ENCODE results near the gene ITM2A.

The ITM2A gene

DNA sequence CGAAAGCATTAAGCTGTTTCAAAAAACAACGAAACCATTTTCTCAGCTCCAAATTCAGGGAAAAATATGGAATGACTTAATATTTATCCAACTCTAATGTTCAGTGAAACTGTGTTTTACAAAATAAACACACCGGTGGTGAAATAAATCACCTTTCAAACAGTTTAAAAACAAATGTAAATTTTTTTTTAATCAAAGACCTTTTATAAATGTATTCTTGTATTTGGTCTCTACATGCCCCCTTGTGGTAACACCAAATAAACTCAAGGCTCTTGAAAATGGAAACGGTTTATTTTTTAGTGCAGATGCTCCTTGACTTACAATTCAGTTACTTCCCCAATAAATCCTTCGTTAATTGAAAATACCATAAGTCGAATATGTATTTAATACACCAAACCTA lies 45.8 kb upstream of the ITM2A start:
- no peaks in the 10 kb centered on the region for H3F3A ChIP-seq (ENCODE audit: insufficient read depth)
- H3K9ac ChIP-seq (ENCODE audit: low read length) = no peak overlapping the region
- H3K4me2 ChIP-seq (ENCODE audit: low read depth, low read length, poor library complexity, severe bottlenecking) = peak overlapping the region; percentile 44
- no peaks in the 10 kb centered on the region for H3K9me3 ChIP-seq (ENCODE audit: insufficient read depth, low read length)
- no peak overlapping the region for H3K27ac ChIP-seq (ENCODE audit: low read depth, low read length)
- no peaks in the 10 kb centered on the region for H3K27me3 ChIP-seq (ENCODE audit: low read length)
- no peak overlapping the region for H3K4me3 ChIP-seq (ENCODE audit: insufficient read depth, low read length, poor library complexity, severe bottlenecking)
- no peak overlapping the region for H2AFZ ChIP-seq (ENCODE audit: low read depth, low read length, severe bottlenecking)
- no peaks in the 10 kb centered on the region for H3K9me2 ChIP-seq (replicated peaks; ENCODE audit: insufficient read depth, low read length)
- H3K79me2 ChIP-seq (ENCODE audit: insufficient read depth, low read length) = no peaks in the 10 kb centered on the region
- TF ChIP-seq CTCF (IDR thresholded peaks at IDR 0.05; ENCODE audit: insufficient read depth, low read length, poor library complexity, severe bottlenecking) (no peak), EZH2phosphoT487 (conservative IDR thresholded peaks at IDR 0.05; ENCODE audit: low read length) (no peak)
- no peaks in the 10 kb centered on the region for H3K36me3 ChIP-seq (ENCODE audit: low read length)
- no peaks in the 10 kb centered on the region for H4K20me1 ChIP-seq (ENCODE audit: low read depth, low read length)

GRCh38 chrX:79412166-79412565 lies 45.0 kb upstream of the ITM2A start:
- Histone ChIP-seq H3K27ac (ENCODE audit: low read depth, low read length) (no peak overlapping the region), H3K4me2 (ENCODE audit: low read depth, low read length, poor library complexity, severe bottlenecking) (no peak overlapping the region), H3K36me3 (ENCODE audit: low read length) (no peaks in the 10 kb centered on the region), H2AFZ (ENCODE audit: low read depth, low read length, severe bottlenecking) (no peak overlapping the region), H3F3A (ENCODE audit: insufficient read depth) (no peaks in the 10 kb centered on the region), H3K4me3 (ENCODE audit: insufficient read depth, low read length, poor library complexity, severe bottlenecking) (no peak overlapping the region), H3K9me3 (ENCODE audit: insufficient read depth, low read length) (no peaks in the 10 kb centered on the region), H3K9me2 (replicated peaks; ENCODE audit: insufficient read depth, low read length) (no peaks in the 10 kb centered on the region), H3K79me2 (ENCODE audit: insufficient read depth, low read length) (no peaks in the 10 kb centered on the region), H4K20me1 (ENCODE audit: low read depth, low read length) (no peaks in the 10 kb centered on the region), H3K27me3 (ENCODE audit: low read length) (no peaks in the 10 kb centered on the region), H3K9ac (ENCODE audit: low read length) (no peak overlapping the region)
- no peak for TF ChIP-seq CTCF (IDR thresholded peaks at IDR 0.05; ENCODE audit: insufficient read depth, low read length, poor library complexity, severe bottlenecking)
- no peak for TF ChIP-seq EZH2phosphoT487 (conservative IDR thresholded peaks at IDR 0.05; ENCODE audit: low read length)

DNA sequence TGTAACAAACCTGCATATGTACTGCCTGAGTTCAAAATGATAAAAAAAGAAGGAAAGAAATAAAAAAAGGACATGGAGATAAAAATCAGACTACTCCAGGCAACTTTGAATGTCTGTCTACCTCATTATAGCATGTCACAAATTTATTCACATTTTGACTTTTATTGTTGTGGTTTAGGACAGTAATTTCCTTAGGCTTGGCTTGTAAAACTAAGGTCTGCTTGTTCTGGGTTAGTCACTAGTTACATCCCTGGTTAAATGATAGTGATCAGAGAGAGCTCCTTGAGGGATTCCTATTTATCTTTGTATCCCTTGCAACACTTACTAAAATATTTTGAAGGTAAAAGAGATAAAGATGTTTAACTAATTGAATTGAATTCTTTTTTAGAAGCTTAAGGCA lies 42.5 kb upstream of the ITM2A start:
- Histone ChIP-seq H3K9ac (ENCODE audit: low read length) (no peak overlapping the region), H3K79me2 (ENCODE audit: insufficient read depth, low read length) (no peaks in the 10 kb centered on the region), H3K27ac (ENCODE audit: low read depth, low read length) (no peak overlapping the region), H3K9me2 (replicated peaks; ENCODE audit: insufficient read depth, low read length) (no peaks in the 10 kb centered on the region), H2AFZ (ENCODE audit: low read depth, low read length, severe bottlenecking) (no peak overlapping the region), H3F3A (ENCODE audit: insufficient read depth) (no peaks in the 10 kb centered on the region), H3K9me3 (ENCODE audit: insufficient read depth, low read length) (no peaks in the 10 kb centered on the region), H3K36me3 (ENCODE audit: low read length) (no peaks in the 10 kb centered on the region), H3K4me3 (ENCODE audit: insufficient read depth, low read length, poor library complexity, severe bottlenecking) (no peak overlapping the region), H3K27me3 (ENCODE audit: low read length) (no peaks in the 10 kb centered on the region), H3K4me2 (ENCODE audit: low read depth, low read length, poor library complexity, severe bottlenecking) (no peak overlapping the region), H4K20me1 (ENCODE audit: low read depth, low read length) (no peaks in the 10 kb centered on the region)
- no peak for TF ChIP-seq CTCF (IDR thresholded peaks at IDR 0.05; ENCODE audit: insufficient read depth, low read length, poor library complexity, severe bottlenecking)
- TF ChIP-seq EZH2phosphoT487 (conservative IDR thresholded peaks at IDR 0.05; ENCODE audit: low read length) = no peak

Measured in SU-DHL-6 (cell line).